A549 (cell line): ENCODE measurements around the gene PRPSAP1.

ENCODE experiments used
- CBX8 ChIP-seq: fragments of 200-600 bp; sonication (generic); IDR thresholded peaks from 2 replicates; pipeline ENCODE4 v1.6.1; 2016
- EP300 ChIP-seq, 2 experiments: fragments of >200 bp; sonication (Bioruptor Twin); formaldehyde crosslinking; IDR thresholded peaks; 2 replicates in 1 of 2; 3 replicates in 1 of 2; pipeline ENCODE4 v1.6.1; 2016 to 2017
- ESRRA ChIP-seq: fragments of 150-350 bp; IDR thresholded peaks from 2 replicates; pipeline ENCODE4 v1.6.1; 2014; ENCODE audit warnings: mild to moderate bottlenecking, low read length, borderline replicate concordance
- GATA3 ChIP-seq: IDR thresholded peaks from 2 replicates; pipeline ENCODE4 v1.6.1; 2012; ENCODE audit warnings: borderline replicate concordance
- MYC ChIP-seq: IDR thresholded peaks from 2 replicates; pipeline ENCODE4 v1.6.1; 2012; ENCODE audit warnings: mild to moderate bottlenecking, inconsistent platforms, low read length, improper control_type of control experiment, borderline replicate concordance
- NFE2L2 ChIP-seq: fragments of 150-350 bp; conservative IDR thresholded peaks from 2 replicates; pipeline ENCODE4 v1.6.1; 2014; ENCODE audit warnings: low read length
- POLR2A ChIP-seq: IDR thresholded peaks from 2 replicates; pipeline ENCODE4 v1.6.1; 2012; ENCODE audit warnings: mild to moderate bottlenecking, low read length
- RAD21 ChIP-seq, 2 experiments: fragments of >200 bp in 1 of 2; sonication (Bioruptor Twin) in 1 of 2; formaldehyde crosslinking in 1 of 2; IDR thresholded peaks in 1 of 2; conservative IDR thresholded peaks in 1 of 2; 2 replicates in 1 of 2; 3 replicates in 1 of 2; pipeline ENCODE4 v1.6.1; 2012 to 2018; ENCODE audit warnings: inconsistent platforms in 1 of 2
- ZFP36 ChIP-seq: fragments of 450-650 bp; IDR thresholded peaks from 2 replicates; pipeline ENCODE4 v1.6.1; 2014; ENCODE audit warnings: borderline replicate concordance; ENCODE audit not compliant: partially characterized antibody
- ZNF302 ChIP-seq: fragments of 250-450 bp; sonication (Bioruptor Pico); IDR thresholded peaks from 2 replicates; pipeline ENCODE4 v1.9.0; 2021; ENCODE audit warnings: inconsistent platforms, mild to moderate bottlenecking, moderate library complexity
- TF ChIP-seq, protein P1 (sequence below): fragments of >200 bp; sonication (Bioruptor Twin); formaldehyde crosslinking; IDR thresholded peaks from 3 replicates; pipeline ENCODE4 v1.5.1; 2016
- TF ChIP-seq, protein P2 (sequence below): IDR thresholded peaks from 2 replicates; pipeline ENCODE4 v1.6.1; 2012
- TF ChIP-seq, protein P3 (sequence below): fragments of 150-350 bp; IDR thresholded peaks from 2 replicates; pipeline ENCODE4 v1.6.1; 2014; ENCODE audit warnings: low read depth, mild to moderate bottlenecking, low read length
- TF ChIP-seq, protein P4 (sequence below): IDR thresholded peaks from 2 replicates; pipeline ENCODE4 v1.6.1; 2012

DNA sequence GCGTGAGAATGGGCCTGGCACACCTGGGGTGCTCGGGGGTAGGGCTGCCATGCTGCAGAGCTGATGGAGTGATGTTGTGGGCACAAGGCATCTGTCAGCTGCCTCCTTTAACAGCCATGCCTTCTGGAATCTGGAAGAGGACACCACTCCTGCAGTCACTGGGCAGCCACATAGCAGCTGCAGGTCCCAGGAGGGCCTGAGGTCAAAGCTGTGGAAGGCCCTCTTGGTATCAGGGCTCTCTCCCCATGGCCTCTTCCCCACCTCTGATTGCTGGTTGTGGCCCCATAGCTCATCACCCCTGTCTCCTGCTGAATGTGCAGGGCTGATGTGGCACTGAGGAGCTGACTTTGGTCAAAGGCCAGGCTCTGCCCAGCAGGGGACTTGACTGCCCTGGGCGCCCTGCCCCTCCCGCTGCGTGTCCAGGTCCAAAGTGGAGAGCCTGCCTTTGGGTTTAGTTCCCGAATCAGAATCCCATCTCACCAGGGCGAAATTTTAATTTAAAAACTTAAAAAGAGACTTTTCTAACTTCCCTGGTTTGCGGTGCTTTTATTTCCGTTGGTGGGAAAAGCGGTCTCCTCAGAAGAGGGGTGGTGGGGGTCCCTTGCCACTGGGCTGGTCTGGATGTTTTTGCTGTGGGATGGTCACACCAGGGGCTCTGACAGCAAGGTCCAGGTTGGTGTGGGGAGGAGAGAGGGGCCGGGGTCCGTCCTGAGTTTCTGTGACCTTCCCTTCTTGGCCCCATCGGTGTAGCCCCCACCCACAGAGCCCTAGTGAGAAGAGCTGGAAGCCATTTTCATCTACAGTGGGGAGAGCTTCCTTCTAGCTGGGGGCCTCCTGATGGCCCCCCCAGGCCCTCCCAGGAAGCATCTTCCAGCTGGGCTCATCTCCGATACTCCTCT lies 82.7 kb downstream of the PRPSAP1 start:
- TF ChIP-seq, protein P1, sequence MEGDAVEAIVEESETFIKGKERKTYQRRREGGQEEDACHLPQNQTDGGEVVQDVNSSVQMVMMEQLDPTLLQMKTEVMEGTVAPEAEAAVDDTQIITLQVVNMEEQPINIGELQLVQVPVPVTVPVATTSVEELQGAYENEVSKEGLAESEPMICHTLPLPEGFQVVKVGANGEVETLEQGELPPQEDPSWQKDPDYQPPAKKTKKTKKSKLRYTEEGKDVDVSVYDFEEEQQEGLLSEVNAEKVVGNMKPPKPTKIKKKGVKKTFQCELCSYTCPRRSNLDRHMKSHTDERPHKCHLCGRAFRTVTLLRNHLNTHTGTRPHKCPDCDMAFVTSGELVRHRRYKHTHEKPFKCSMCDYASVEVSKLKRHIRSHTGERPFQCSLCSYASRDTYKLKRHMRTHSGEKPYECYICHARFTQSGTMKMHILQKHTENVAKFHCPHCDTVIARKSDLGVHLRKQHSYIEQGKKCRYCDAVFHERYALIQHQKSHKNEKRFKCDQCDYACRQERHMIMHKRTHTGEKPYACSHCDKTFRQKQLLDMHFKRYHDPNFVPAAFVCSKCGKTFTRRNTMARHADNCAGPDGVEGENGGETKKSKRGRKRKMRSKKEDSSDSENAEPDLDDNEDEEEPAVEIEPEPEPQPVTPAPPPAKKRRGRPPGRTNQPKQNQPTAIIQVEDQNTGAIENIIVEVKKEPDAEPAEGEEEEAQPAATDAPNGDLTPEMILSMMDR, result no peak
- TF ChIP-seq RAD21 (conservative IDR thresholded peaks at IDR 0.05 in 1 of 2, IDR thresholded peaks at IDR 0.05 in 1 of 2) (no peak), MYC (no peak), ZNF302 (CRISPR knock-in tag) (no peak), POLR2A (no peak), CBX8 (no peak), NFE2L2 (no peak), GATA3 (no peak), ZFP36 (no peak), ESRRA (no peak), EP300 (IDR thresholded peaks at IDR 0.05) (no peak)
- TF ChIP-seq, protein P2, sequence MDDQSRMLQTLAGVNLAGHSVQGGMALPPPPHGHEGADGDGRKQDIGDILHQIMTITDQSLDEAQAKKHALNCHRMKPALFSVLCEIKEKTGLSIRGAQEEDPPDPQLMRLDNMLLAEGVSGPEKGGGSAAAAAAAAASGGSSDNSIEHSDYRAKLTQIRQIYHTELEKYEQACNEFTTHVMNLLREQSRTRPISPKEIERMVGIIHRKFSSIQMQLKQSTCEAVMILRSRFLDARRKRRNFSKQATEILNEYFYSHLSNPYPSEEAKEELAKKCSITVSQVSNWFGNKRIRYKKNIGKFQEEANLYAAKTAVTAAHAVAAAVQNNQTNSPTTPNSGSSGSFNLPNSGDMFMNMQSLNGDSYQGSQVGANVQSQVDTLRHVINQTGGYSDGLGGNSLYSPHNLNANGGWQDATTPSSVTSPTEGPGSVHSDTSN, result no peak
- TF ChIP-seq, protein P3, sequence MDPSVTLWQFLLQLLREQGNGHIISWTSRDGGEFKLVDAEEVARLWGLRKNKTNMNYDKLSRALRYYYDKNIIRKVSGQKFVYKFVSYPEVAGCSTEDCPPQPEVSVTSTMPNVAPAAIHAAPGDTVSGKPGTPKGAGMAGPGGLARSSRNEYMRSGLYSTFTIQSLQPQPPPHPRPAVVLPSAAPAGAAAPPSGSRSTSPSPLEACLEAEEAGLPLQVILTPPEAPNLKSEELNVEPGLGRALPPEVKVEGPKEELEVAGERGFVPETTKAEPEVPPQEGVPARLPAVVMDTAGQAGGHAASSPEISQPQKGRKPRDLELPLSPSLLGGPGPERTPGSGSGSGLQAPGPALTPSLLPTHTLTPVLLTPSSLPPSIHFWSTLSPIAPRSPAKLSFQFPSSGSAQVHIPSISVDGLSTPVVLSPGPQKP, result no peak
- TF ChIP-seq, protein P4, sequence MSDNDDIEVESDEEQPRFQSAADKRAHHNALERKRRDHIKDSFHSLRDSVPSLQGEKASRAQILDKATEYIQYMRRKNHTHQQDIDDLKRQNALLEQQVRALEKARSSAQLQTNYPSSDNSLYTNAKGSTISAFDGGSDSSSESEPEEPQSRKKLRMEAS, result no peak
